BE2C (cell line): ENCODE measurements around the gene FHOD3.

ENCODE experiments used
- DNase-seq: peaks from one replicate; pipeline ENCODE4 v3.0.0-alpha.2; 2020
- H3K27me3 ChIP-seq: fragments of 250-450 bp; sonication (Bioruptor Pico); 2 replicates; pipeline ENCODE4 v1.5.1; 2020; ENCODE audit warnings: mild to moderate bottlenecking
- H3K36me3 ChIP-seq: fragments of 250-450 bp; sonication (Bioruptor Pico); 2 replicates; pipeline ENCODE4 v1.5.1; 2020; ENCODE audit warnings: mild to moderate bottlenecking
- H3K4me1 ChIP-seq: fragments of 250-450 bp; sonication (Bioruptor Pico); 2 replicates; pipeline ENCODE4 v1.5.1; 2020
- H3K4me3 ChIP-seq: 2 replicates; pipeline ENCODE4 v1.5.1; 2011; ENCODE audit warnings: low read depth, low read length
- H3K9me3 ChIP-seq: fragments of 250-450 bp; sonication (Bioruptor Pico); 2 replicates; pipeline ENCODE4 v1.5.1; 2020
- CTCF ChIP-seq: IDR thresholded peaks from 2 replicates; pipeline ENCODE4 v1.5.1; 2012; ENCODE audit warnings: mild to moderate bottlenecking, low read depth, low read length

Gene FHOD3

GRCh38 chr18:36331521-36331971, 34.0 kb downstream of the FHOD3 start:
- DNase-seq, result no peak
- Histone ChIP-seq H3K27me3 (no peaks in the 10 kb centered on the region), H3K4me1 (no peaks in the 10 kb centered on the region), H3K9me3 (no peaks in the 10 kb centered on the region), H3K36me3 (no peaks in the 10 kb centered on the region), H3K4me3 (no peak overlapping the region)
- no peak for TF ChIP-seq CTCF

- Histone ChIP-seq H3K27me3 (no peaks in the 10 kb centered on the region), H3K36me3 (no peaks in the 10 kb centered on the region), H3K4me1 (no peaks in the 10 kb centered on the region), H3K9me3 (no peaks in the 10 kb centered on the region), H3K4me3 (no peak overlapping the region)
- no peak for DNase-seq
- no peak for TF ChIP-seq CTCF
These were observed 35.9 kb downstream of the FHOD3 start for GRCh38 chr18:36333414-36333813.

- TF ChIP-seq CTCF, result no peak
- H3K9me3 ChIP-seq, result no peaks in the 10 kb centered on the region
- no peaks in the 10 kb centered on the region for H3K36me3 ChIP-seq
- H3K4me1 ChIP-seq, result no peaks in the 10 kb centered on the region
- no peaks in the 10 kb centered on the region for H3K27me3 ChIP-seq
- H3K4me3 ChIP-seq, result no peak overlapping the region
- DNase-seq, result no peak
These were observed 37.3 kb downstream of the FHOD3 start for GRCh38 chr18:36334798-36335197.

- Histone ChIP-seq H3K27me3 (no peaks in the 10 kb centered on the region), H3K36me3 (no peaks in the 10 kb centered on the region), H3K4me3 (no peak overlapping the region), H3K4me1 (no peaks in the 10 kb centered on the region), H3K9me3 (no peaks in the 10 kb centered on the region)
- no peak for TF ChIP-seq CTCF
- DNase-seq, result no peak
These were observed 38.2 kb downstream of the FHOD3 start for GRCh38 chr18:36335476-36336279.

- no peaks in the 10 kb centered on the region for H3K36me3 ChIP-seq
- no peak for DNase-seq
- no peak for TF ChIP-seq CTCF
- H3K4me1 ChIP-seq, result no peaks in the 10 kb centered on the region
- H3K27me3 ChIP-seq, result no peaks in the 10 kb centered on the region
- no peaks in the 10 kb centered on the region for H3K9me3 ChIP-seq
- H3K4me3 ChIP-seq, result no peak overlapping the region
These were observed 40.3 kb downstream of the FHOD3 start for GRCh38 chr18:36337679-36338402.

- Histone ChIP-seq H3K27me3 (no peaks in the 10 kb centered on the region), H3K36me3 (no peaks in the 10 kb centered on the region), H3K4me3 (no peak overlapping the region), H3K4me1 (no peaks in the 10 kb centered on the region), H3K9me3 (no peaks in the 10 kb centered on the region)
- TF ChIP-seq CTCF, result no peak
- DNase-seq, result no peak
These were observed 41.0 kb downstream of the FHOD3 start for GRCh38 chr18:36338403-36338933.
